SU-DHL-6 (cell line): ENCODE data around the gene NOX4.

Source experiments
- CTCF ChIP-seq: fragments of 200-600 bp; sonication (generic); IDR thresholded peaks from one replicate; pipeline ENCODE4 v1.5.1; 2017; ENCODE audit warnings: antibody characterized with exemption, mild to moderate bottlenecking, low read length, moderate library complexity; ENCODE audit not compliant: insufficient read depth, poor library complexity, severe bottlenecking
- EZH2phosphoT487 ChIP-seq: fragments of 200-600 bp; sonication (generic), shearing (Covaris generic); conservative IDR thresholded peaks from 2 replicates; pipeline ENCODE4 v1.6.1; 2018; ENCODE audit warnings: mild to moderate bottlenecking, antibody characterized with exemption, low read length, moderate library complexity, mixed read lengths

- TF ChIP-seq CTCF (no peak), EZH2phosphoT487 (no peak)
Observed at GRCh38 chr11:89447845-89448244, 43.3 kb downstream of the NOX4 start.
